ENCODE data around the gene SLC22A5. TPM values are rescaled to one million over a fixed set of nuclear protein-coding genes. Genes with fewer than 3 reads are reported as not detected.

Gene SLC22A5
- total RNA-seq, 1 experiment from 2014 or later: 15.2 TPM

DNA sequence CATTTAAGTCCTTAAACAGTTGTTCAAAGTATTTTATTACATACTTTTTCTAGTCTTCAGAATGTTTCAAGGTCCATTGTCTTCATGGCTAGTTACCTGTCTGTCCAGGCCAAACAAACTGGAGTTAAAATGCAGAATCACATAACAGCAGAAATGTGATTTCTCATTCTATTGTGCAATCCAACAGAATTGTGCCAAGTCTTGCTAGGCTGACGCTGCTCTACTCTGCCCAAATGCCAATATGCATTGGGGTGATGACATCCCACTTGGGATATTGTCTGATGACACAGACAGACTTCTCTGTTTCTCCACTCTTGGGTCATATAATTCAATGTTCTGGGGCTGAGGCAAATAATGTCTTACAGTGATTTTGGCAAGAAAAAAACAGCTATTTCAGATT, 5.2 kb upstream of the SLC22A5 start:
- peaks cover 47% of the 10 kb centered on the region for H3K4me1 ChIP-seq (replicated peaks; ENCODE audit: insufficient read depth)
- CTCF ChIA-PET: no interaction called here
- peak overlapping the region; percentile 92 for H3K27ac ChIP-seq

DNA sequence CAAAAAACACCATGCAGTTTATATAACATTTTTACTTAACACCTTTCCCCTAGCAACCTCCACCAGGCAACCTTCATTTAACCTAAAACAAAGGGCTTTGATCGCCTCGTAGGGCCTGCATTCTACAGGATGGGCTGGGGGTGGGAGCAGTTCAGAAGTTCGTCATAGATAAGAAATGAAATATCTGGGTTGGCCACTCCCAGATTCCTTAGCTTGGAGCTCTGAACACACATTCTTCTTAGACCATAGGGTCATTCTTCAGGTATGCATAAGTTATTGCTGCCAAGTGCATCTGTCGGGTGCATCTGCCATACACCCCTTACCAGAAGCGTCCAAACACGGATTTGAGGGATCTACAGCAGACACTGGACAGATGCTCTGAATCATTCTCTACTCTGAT, 4.3 kb upstream of the SLC22A5 start:
- peaks cover 16% of the 10 kb centered on the region for H3K79me2 ChIP-seq (ENCODE audit: low read depth)
- H3K9me3 ChIP-seq (ENCODE audit: insufficient read depth, low read depth): no peaks in the 10 kb centered on the region
- peaks cover 47% of the 10 kb centered on the region for H3K4me1 ChIP-seq (replicated peaks; ENCODE audit: insufficient read depth)
- no peak for TF ChIP-seq EZH2 (IDR thresholded peaks at IDR 0.05; ENCODE audit: low read depth)
- TF ChIP-seq, protein P1, sequence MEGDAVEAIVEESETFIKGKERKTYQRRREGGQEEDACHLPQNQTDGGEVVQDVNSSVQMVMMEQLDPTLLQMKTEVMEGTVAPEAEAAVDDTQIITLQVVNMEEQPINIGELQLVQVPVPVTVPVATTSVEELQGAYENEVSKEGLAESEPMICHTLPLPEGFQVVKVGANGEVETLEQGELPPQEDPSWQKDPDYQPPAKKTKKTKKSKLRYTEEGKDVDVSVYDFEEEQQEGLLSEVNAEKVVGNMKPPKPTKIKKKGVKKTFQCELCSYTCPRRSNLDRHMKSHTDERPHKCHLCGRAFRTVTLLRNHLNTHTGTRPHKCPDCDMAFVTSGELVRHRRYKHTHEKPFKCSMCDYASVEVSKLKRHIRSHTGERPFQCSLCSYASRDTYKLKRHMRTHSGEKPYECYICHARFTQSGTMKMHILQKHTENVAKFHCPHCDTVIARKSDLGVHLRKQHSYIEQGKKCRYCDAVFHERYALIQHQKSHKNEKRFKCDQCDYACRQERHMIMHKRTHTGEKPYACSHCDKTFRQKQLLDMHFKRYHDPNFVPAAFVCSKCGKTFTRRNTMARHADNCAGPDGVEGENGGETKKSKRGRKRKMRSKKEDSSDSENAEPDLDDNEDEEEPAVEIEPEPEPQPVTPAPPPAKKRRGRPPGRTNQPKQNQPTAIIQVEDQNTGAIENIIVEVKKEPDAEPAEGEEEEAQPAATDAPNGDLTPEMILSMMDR (conservative IDR thresholded peaks at IDR 0.05): no peak
- no peaks in the 10 kb centered on the region for H3K36me3 ChIP-seq (ENCODE audit: low read depth)
- H2AFZ ChIP-seq: no peak overlapping the region
- H3K4me2 ChIP-seq: peak overlapping the region; percentile 48
- no peaks in the 10 kb centered on the region for H3K27me3 ChIP-seq (ENCODE audit: insufficient read depth, low read depth)
- intact Hi-C loops (cut with micrococcal nuclease; ENCODE audit: unreplicated experiment): loop anchor here (1.0 to 2.0 kb wide), 2 partner anchors 70 to 100 kb away; partner anchors contain the start of gene SLC22A4
- ChIA-PET POLR2A (ENCODE audit: unreplicated experiment) (interaction anchor here (0.6 to 1.2 kb wide), 6 partner anchors 50 to 687 kb away, joined by 3 to 24 read pairs (median 6); partner anchors contain the start of genes FNIP1, HSPA4 and SLC22A4), CTCF (interaction anchor here (0.6 kb wide), 3 partner anchors 127 to 1073 kb away, joined by 3 to 8 read pairs (median 3); no protein-coding TSS in a partner anchor)
- BruUV-seq (replicated peaks): no TSS peak
- no peaks in the 10 kb centered on the region for H4K20me1 ChIP-seq (ENCODE audit: insufficient read depth)
- H3K27ac ChIP-seq: peak overlapping the region; percentile 92
- H3K9me2 ChIP-seq (ENCODE audit: insufficient read depth): no peaks in the 10 kb centered on the region
- H3F3A ChIP-seq (ENCODE audit: insufficient read depth, low read depth): peaks cover 22% of the 10 kb centered on the region
- no peak overlapping the region for H3K4me3 ChIP-seq
- DNase-seq: peak; percentile 76 to 95

More for the DNA sequence above, 5.2 kb upstream of the SLC22A5 start:
- DNase-seq: peak; percentile 34 to 78
- BruUV-seq (replicated peaks): no TSS peak
- Histone ChIP-seq H3K4me2 (peak overlapping the region; percentile 48), H2AFZ (no peak overlapping the region), H3K79me2 (ENCODE audit: low read depth) (peaks cover 11% of the 10 kb centered on the region; the same call in 1 of the 2 replicates), H3K4me3 (no peak overlapping the region), H3K9me3 (ENCODE audit: insufficient read depth, low read depth) (no peaks in the 10 kb centered on the region), H3F3A (ENCODE audit: insufficient read depth, low read depth) (peaks cover 22% of the 10 kb centered on the region), H4K20me1 (ENCODE audit: insufficient read depth) (no peaks in the 10 kb centered on the region), H3K36me3 (ENCODE audit: low read depth) (no peaks in the 10 kb centered on the region), H3K9me2 (ENCODE audit: insufficient read depth) (no peaks in the 10 kb centered on the region), H3K27me3 (ENCODE audit: insufficient read depth, low read depth) (no peaks in the 10 kb centered on the region)
- TF ChIP-seq, protein P1 (conservative IDR thresholded peaks at IDR 0.05): no peak
- no peak for TF ChIP-seq EZH2 (IDR thresholded peaks at IDR 0.05; ENCODE audit: low read depth)
- intact Hi-C loops (cut with micrococcal nuclease; ENCODE audit: unreplicated experiment): loop anchor here (2.0 kb wide), 1 partner anchor 70 kb away; the partner anchor contains the start of gene SLC22A4
- POLR2A ChIA-PET (ENCODE audit: unreplicated experiment): interaction anchor here (0.7 kb wide), 1 partner anchor 396 kb away, joined by 3 read pairs; no protein-coding TSS in a partner anchor

DNA sequence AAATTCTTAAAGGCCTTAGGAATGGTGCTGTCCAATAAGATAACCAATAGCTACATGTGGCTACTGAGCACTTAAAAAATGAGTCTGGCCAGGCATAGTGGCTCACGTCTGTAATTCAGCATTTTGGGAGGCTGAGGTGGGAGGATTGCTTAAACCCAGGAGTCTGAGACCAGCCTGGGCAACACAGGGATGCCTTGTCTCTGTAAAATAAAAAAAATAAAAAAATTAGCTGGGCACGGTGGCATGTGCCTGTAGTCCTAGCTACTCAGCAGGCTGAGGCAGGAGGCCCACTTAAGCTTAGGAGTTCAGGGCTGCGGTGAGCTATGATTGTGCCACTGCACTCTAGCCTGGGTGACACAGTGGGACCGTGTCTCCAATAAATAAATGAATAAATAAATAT, 1.3 kb upstream of the SLC22A5 start:
- intact Hi-C loops (cut with micrococcal nuclease; ENCODE audit: unreplicated experiment): no loop called here
- no TSS peak for BruUV-seq (replicated peaks)
- no peak for DNase-seq
- peaks cover 46% of the 10 kb centered on the region for H3F3A ChIP-seq (ENCODE audit: insufficient read depth, low read depth)
- no peak overlapping the region for H2AFZ ChIP-seq
- H3K9me3 ChIP-seq (ENCODE audit: insufficient read depth, low read depth): no peaks in the 10 kb centered on the region
- H3K4me2 ChIP-seq: peak overlapping the region; percentile 24; the same call in 1 of the 2 replicates
- ChIA-PET CTCF (interaction anchor here (0.6 kb wide), 2 partner anchors 102 to 897 kb away, joined by 6 to 8 read pairs; no protein-coding TSS in a partner anchor), POLR2A (ENCODE audit: unreplicated experiment) (interaction anchor here (0.6 to 0.7 kb wide), 2 partner anchors 59 to 65 kb away, joined by 3 to 7 read pairs; no protein-coding TSS in a partner anchor)
- H4K20me1 ChIP-seq (ENCODE audit: insufficient read depth): no peaks in the 10 kb centered on the region
- H3K36me3 ChIP-seq (ENCODE audit: low read depth): no peaks in the 10 kb centered on the region
- H3K79me2 ChIP-seq (ENCODE audit: low read depth): peaks cover 37% of the 10 kb centered on the region
- no peak overlapping the region for H3K27ac ChIP-seq
- TF ChIP-seq, protein P1 (conservative IDR thresholded peaks at IDR 0.05): no peak
- TF ChIP-seq EZH2 (IDR thresholded peaks at IDR 0.05; ENCODE audit: low read depth): no peak
- H3K4me3 ChIP-seq: no peak overlapping the region
- H3K27me3 ChIP-seq (ENCODE audit: insufficient read depth, low read depth): no peaks in the 10 kb centered on the region
- H3K4me1 ChIP-seq (replicated peaks; ENCODE audit: insufficient read depth): peaks cover 74% of the 10 kb centered on the region
- no peaks in the 10 kb centered on the region for H3K9me2 ChIP-seq (ENCODE audit: insufficient read depth)
